Jurkat, Clone E6-1 (cell line): ENCODE results near the gene MICAL3.

ENCODE experiments used
- DNase-seq: peaks from one replicate; pipeline ENCODE4 v3.0.0-alpha.2; 2011; ENCODE audit warnings: low read depth, low spot score
- H3K4me3 ChIP-seq: 2 replicates; pipeline ENCODE4 v1.5.1; 2011; ENCODE audit warnings: mild to moderate bottlenecking, low read length, control low read depth, moderate library complexity

Gene MICAL3

DNA sequence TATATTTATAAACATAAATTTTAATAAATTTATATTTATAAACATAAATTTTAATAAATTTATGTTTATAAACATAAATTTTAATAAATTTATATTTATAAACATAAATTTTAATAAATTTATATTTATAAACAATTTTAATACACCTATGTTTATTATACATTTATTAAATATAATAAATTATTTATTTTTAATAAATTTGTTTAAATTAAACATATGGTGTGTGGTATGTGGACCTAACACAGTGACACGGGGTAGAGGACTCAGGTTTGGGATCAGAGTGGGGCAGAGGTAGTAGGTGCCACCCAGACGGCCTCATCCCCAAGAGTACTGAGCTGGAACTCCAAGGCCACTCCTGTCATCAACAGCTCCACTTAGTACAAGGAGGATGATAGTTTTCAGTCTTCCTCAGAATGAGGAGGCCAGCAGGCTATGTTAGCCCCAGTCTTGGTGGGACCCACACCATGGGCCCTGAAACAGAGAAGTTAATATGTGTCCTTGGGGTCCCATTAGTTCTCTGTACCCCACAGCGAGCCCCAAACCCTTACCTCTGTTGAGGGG, 203.4 kb downstream of the MICAL3 start:
- DNase-seq: no peak
- H3K4me3 ChIP-seq: no peak overlapping the region

DNA sequence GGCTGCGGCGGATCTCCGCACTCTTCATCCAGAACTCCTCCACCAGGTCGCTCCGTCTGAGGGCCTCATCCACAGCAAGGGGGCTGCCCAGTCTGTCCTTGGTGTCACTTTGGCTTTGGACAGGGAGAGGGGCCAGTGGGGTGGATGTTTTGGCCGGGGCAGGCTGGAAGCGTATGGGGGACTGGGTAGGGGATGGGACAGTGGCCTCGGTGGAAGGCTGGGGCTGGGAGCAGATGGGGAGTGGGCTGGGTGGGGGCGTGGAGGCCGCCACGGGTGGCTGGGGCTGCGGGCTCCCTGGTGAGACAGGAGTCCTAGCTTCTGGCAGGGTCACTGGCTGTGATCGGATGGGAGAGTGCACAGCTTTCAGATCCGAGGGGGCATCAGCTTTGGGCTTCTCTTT, 205.7 kb downstream of the MICAL3 start:
- H3K4me3 ChIP-seq: no peak overlapping the region
- DNase-seq: no peak

DNA sequence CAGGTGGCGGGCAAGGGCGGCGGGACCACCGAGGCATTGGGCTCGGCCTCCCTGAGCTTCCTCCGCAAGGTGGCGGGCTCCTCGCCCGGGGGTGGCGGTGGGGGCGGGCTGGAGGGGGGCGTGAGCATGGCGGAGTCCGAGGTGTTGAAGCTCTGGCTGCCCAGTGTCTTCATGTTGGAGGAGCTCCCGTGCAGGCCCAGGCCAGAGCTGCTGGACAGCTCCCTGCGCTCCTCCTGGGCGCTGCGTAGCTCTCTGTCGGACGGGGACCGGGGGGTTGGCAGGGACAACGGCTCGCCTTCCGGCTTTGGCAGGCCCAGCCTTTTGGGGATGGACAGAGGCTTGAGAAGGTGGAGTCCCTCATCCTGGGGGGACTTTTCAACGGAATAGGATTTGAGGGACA, 206.2 kb downstream of the MICAL3 start:
- H3K4me3 ChIP-seq: no peak overlapping the region
- no peak for DNase-seq

DNA sequence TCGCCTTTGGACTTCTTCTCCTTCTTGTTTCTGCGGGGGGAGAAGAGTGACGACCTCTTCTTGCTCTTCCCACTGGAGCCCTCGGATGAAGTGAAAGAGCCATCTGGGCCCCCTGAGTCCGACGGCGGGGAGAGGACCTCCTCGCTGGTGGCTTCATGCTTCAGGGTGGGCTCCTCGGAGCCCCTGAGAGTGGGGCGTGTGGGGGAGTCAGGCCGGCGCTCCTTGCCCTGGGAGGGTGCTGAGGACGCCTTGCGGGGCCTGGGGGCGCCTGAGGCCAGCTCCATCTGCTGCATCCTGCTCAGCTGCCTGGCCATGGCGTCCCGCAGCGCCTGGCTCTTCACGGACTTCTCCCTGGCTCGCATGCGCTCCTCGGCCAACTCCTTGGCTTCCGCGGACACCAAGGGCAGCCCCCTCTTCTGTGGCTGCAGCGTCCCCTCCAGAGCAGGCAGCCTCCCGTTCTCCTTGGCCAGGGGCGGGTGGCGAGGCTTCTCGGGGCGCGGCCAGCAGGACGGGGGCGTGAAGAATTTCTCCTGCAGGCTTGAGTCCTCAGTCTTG, 206.8 kb downstream of the MICAL3 start:
- H3K4me3 ChIP-seq: no peak overlapping the region
- DNase-seq: no peak

DNA sequence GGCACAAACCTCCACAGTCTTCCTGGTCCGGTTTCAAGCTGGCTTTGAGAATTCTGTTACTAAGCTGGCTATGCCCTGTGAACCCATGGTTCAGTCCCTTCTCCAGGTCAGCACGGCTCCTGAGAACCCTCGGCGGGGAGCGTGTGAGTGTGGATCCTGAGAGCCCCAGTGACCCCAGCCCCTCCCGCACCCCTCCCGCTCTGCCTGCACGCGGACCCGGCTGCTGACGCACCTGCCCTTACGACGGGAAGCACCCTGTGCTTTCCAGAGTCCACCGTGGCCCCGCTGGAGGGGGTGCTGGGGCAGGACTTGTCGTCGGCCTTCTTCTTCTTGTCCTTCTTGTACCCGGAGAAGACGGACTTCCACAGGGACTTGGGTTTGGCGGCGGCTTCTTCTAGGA, 207.3 kb downstream of the MICAL3 start:
- no peak for DNase-seq
- no peak overlapping the region for H3K4me3 ChIP-seq

DNA sequence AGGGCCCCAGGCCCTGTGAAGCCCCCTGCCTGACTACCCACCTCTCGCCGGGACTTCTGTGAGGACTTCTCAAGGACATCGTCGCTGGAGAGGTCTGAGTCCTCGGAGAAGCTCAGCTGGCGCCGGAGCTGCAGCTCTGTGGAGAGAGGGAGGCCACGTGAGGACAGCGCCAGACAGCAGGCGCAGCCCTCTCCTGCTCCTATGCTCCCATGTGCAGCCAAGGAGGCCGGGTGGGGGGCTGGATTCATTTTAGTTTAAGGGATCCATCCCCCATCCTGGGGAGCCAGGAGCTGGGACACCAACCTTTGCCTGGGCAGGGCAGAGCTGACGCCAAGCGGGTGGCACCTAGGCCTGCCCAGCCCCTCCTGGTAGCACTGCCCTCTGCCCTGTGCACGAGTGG, 207.7 kb downstream of the MICAL3 start:
- no peak for DNase-seq
- H3K4me3 ChIP-seq: no peak overlapping the region

DNA sequence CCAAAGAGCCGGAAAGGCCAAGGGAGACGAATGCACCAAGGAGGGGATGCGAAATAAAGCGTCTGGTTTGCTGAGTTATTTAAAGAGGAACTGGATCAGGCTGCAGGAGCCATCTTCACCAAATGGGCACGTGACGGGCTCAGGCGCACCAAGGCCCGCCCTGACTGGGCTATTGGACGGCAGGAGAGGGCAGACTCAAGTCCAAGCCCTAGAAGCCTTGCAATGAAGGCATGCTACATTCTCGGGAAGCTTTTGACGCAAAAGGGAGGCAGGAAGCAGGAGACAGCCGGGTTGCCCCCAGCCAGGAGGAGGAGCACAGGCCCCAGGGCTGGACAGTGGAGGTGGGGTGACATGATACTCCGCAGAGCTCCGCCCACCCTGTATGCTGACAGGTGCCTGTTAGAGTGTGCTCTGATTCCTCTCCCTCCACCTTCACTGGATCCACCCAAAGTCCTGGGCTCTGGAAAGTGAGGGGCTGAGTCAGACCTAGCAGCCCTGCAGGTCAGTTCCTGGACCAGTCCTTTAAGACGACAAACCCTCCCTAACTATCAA, 208.6 kb downstream of the MICAL3 start:
- no peak overlapping the region for H3K4me3 ChIP-seq
- no peak for DNase-seq

DNA sequence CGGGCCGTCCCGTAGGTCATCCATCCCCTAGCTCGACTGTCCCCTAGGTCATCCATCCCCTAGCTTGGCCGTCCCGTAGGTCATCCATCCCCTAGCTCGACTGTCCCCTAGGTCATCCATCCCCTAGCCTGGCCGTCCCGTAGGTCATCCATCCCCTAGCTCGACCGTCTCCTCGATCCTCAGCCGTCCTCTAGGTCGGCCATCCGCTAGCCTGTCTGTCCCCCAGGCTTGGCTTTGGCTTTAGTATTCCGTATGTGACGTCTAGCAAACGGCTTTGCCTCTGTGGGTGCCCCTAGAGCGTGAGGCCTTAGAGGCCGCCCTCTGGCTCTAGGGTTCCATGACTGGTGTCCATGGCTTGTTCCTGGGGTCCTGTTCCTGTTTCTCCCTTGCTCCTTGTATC, 209.5 kb downstream of the MICAL3 start:
- no peak overlapping the region for H3K4me3 ChIP-seq
- DNase-seq: no peak

DNA sequence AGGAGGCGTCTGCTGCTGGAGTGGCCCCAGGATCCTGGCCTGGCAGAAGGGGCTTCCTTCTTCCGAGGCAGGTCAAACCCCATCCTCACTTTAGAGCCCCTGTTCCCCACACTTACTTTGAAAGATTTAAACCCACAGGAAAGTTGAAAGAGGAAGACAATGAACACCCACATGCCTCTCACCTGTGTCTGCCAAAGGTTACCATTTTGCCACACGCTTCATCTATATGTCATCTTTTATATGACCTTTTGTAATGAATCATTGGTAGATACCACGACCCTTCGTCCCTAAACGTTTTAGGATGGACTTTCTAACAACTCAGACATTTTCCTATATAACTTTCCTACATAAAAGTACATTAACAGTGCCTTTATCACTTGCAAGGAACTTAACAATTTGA, 210.3 kb downstream of the MICAL3 start:
- no peak overlapping the region for H3K4me3 ChIP-seq
- no peak for DNase-seq

DNA sequence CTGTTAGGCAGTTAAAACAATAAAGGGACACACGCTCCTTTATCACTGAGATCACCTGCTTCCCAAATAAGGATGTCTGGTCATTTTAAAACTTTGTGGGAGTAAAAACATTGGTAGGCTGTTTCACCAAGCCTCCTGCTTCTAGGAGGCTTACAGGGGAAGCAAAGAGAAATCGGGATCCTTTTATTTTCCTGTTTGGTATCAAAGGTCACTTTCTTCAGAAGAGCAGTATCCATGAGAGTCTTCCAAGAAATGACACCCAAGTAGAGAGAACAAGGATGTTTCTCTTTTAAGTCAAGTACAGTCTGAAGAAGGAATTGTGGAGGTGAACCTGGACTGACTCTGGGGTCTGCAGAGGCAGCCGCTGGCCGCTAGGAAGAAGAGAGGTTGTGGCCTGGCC, 213.2 kb downstream of the MICAL3 start:
- DNase-seq: no peak
- no peak overlapping the region for H3K4me3 ChIP-seq

DNA sequence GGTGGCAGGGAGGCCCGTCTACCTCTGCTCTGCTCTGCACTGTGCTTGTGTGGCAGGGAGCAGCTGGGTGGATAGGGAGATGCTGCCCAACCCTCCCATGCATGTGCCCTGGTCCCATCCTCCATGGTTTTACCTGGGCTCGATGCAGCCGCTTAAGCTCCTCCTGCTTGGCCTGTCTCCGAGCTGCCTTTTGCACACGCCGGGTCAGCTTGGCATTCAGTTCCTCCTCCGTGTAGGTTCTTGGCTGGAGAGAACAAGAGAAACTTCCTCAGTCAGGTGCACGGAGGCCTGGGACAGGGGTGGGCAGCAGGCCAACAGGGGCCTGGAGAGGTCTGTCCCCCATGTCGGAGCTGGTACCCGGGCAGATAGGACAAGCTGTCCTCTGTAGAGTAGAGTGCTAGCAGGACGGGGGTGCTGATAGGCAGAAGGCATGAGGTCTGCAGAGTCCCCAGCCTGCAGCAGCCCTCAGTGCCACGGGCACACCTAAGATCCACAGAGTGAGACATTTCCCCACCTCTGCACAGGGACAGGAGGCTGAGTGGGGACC, 213.7 kb downstream of the MICAL3 start:
- no peak overlapping the region for H3K4me3 ChIP-seq
- no peak for DNase-seq

DNA sequence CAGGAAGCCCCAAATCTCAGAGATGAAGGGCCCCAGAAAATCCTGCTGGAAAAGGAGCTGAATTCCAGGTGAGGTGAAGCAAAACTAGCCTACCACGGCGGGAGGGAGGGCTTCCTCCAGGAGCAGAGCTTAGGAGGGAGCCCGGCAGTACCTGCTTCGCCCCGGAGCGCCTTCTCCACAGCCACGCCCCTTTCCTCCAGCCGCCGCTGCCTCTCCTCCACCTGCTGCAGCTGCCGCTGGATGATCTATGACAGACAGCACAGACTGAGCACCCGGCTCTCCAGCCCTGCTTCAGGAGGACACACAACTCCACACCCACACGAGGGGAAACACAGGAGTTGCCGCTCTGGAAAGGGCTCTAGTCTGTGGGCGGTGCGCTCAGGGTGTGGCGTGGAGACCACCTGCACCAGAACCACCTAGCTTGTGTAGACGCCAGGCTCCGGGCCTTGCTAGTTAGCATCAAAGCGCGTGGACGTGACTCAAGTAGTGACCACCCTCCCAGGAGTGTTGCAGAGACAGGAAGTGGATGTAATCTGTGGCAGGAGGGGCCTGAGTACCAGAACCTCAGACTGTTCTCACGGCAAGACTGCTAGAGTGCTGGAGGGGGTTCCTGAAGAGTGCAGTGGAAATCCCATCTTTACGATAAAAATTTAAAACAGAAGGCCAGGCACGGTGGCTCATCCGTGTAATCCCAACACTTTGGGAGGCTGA, 215.5 kb downstream of the MICAL3 start:
- DNase-seq: no peak
- H3K4me3 ChIP-seq: no peak overlapping the region

DNA sequence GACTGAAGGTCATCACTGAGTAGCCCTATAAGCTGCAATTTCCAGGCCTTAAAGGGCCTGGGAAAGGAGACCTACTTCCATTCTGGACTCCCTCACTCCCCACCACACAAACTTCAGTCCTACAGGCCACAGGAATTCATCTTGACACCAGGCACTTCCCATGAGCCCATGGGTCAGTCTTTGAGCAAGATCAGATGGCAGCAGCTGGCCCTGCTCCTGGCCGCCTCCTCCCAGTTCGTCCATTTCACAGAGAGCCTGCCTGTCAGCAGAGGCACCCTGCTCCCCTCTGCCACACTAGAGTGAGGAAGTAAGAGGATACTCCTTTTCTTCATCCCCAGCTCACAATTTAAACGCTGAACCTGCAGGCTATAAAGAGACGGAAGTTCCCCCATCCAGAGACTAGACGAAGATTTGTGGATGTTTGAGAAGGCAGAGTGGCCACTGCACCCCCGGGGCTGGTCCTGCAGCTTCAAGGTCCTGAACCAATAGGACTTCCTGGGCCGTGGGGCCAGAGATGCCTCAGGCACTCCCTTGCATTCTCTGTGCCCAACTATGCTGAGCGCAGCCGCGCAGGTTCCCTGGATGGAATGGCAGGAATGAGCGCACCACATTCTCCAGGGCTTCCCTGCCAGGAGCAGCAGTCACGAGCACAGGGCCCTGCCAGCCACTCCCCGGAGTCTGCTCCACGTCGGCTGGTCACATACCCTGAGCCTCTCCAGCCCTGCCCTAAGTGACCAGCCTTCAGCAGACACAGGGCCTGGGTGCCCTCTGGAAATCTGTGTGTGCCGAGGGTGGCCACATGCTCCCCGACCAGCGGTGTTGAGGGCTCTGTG, 216.6 kb downstream of the MICAL3 start:
- DNase-seq: no peak
- H3K4me3 ChIP-seq: no peak overlapping the region

DNA sequence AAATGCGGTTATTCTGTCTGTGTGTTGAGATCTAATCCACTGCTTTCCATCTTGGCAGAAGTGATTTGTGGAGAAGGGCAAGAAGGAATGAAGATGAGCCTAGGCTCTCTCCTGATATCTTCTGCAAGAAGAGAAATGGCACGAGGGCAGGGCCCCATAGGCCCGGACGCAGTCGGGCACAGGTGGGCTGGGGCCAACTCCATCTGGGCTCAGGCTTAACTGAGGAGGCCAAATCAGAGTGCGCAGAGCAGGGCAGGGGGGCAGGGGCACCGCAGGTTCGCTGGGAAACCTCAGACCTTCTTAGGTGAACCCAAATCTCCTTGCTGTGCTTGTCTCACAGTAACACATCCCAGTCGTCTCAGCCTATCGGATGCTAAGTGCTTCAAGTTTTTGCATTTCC, 217.3 kb downstream of the MICAL3 start:
- DNase-seq: no peak
- H3K4me3 ChIP-seq: no peak overlapping the region

DNA sequence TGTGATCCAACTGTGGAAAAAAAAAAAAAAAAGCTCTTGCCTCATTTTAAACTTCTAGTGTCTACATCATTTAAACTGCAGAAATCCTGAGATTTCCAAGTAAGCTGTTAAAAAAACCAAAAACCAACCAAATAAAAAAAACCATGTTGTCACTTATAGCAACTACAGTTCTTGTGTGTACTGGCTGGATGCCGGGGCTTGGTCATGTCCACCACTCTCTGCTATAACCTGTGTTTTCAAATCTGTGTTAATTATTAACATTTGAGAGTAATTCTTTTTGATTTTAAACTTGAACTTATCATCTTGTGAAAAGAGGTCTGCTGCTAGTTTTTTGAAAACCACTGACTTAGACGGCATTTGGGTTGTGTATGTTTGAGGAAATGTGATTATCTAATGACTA, 217.9 kb downstream of the MICAL3 start:
- no peak for DNase-seq
- no peak overlapping the region for H3K4me3 ChIP-seq

DNA sequence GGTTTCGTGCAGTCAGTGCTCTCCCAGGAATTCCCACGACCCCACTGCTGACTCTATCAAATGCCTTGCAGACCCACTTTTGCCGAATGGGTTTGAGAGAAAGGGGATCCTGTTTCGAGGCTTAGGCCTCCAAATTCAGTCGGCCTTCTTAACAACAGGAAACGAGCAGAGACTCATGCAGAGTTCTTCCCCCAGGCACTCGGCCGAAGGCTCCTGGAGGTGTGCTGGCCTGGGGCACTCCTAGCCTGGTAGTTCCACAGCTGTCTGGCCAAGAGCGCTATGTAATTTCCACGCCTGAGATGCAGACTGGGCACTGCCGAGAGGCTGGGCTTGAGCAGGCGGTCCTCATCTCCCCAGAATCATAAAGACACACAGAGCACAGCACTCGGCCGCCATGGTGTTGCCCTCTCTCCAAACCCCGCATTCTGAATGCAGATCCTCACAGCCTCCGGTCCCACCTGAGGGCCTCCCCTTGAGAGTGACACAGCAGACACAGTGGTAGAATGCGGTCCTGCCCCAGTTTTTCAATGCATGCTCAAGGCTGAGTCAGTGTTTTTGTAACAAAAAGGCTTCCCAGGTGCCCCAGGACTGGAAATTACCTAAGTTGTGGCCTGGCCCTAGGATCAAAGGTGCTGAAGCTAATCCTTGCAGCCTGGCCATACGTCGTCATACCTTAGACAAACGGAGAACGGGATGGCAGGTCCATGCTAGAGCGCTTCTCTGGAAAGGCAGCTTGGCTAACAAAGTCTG, 219.9 kb downstream of the MICAL3 start:
- no peak for DNase-seq
- no peak overlapping the region for H3K4me3 ChIP-seq

DNA sequence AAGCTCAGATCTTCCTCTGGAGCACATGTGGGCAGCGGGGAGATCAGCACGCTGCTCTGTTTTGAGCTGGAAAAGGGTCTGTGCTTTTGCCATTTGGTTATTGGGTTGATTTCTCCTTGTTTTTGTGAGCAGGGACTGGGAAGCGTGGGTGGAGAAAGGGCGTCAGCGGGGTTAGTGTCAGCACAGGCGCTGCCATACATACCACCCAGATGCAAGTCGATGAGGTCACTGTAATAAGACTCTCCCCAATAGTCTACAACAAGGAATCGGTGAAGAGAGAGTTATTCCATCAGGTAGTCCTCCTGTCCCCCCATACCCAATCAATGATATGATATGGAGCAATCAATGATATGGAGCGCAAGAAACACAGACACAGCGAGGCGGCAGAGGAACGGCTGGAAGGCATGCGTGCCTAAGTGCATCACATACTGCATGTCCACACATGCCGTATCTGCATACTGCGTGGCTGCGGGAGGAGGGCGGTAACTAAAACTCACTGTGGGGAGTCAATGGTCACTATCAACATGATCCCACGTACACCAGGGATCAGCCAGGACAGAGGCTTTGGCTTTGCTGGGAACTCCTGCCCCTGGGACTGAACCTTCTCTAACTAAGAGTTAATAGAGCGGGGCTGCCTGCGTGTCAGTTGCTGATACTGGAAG, 220.6 kb downstream of the MICAL3 start:
- no peak for DNase-seq

DNA sequence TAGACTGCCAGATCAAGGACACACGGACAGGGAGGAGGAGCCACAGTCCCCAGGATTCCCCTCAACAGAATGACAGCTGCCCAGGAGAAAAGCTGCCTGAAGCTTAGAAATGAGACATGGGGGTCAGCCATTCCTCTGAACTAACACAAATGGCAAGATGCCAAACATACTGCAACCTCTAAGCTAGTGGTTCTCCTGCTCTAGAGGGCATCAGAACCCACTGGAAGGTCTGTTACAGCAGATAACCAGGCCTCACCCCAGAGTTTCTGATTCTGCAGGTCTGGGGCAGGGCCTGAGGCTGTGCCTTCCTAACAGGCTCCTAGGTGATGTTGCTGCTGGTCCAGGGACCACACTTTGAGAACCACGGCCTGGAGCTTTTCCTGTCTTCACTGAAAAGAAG, 221.5 kb downstream of the MICAL3 start:
- H3K4me3 ChIP-seq: no peak overlapping the region
- DNase-seq: no peak

More for the DNA sequence above, 220.6 kb downstream of the MICAL3 start:
- H3K4me3 ChIP-seq: no peak overlapping the region
